PFSK-1 (cell line): Measurements from ENCODE around the gene UTP4.

Experiments used
- FOXP2 ChIP-seq: optimal IDR thresholded peaks from 2 replicates; pipeline ENCODE3; 2011; ENCODE audit warnings: borderline replicate concordance, control low read depth, inconsistent platforms; ENCODE audit not compliant: insufficient read depth; ENCODE audit errors: extremely low read length, extremely low read depth
- POLR2AphosphoS5 ChIP-seq: IDR thresholded peaks from 2 replicates; pipeline ENCODE4 v1.6.1; 2012; ENCODE audit warnings: low read depth, mild to moderate bottlenecking, control low read depth, low read length, moderate library complexity
- SIN3A ChIP-seq: IDR thresholded peaks from 2 replicates; pipeline ENCODE4 v1.6.1; 2012; ENCODE audit warnings: mild to moderate bottlenecking, low read length, moderate library complexity, borderline replicate concordance; ENCODE audit not compliant: insufficient read depth
- TAF1 ChIP-seq: IDR thresholded peaks from 2 replicates; pipeline ENCODE4 v1.6.1; 2012; ENCODE audit warnings: low read length, control low read depth, borderline replicate concordance; ENCODE audit not compliant: insufficient read depth
- TF ChIP-seq, protein P1 (sequence below), 2 experiments: IDR thresholded peaks; 2 replicates each; pipeline versions ENCODE4 v1.6.1 to v1.8.0; 2011 to 2012; ENCODE audit warnings: low read depth in 2 of 2, low read length in 2 of 2, control low read depth in 1 of 2, inconsistent platforms in 1 of 2, mild to moderate bottlenecking in 1 of 2, moderate library complexity in 1 of 2; ENCODE audit not compliant: insufficient read depth in 1 of 2

Gene UTP4

DNA sequence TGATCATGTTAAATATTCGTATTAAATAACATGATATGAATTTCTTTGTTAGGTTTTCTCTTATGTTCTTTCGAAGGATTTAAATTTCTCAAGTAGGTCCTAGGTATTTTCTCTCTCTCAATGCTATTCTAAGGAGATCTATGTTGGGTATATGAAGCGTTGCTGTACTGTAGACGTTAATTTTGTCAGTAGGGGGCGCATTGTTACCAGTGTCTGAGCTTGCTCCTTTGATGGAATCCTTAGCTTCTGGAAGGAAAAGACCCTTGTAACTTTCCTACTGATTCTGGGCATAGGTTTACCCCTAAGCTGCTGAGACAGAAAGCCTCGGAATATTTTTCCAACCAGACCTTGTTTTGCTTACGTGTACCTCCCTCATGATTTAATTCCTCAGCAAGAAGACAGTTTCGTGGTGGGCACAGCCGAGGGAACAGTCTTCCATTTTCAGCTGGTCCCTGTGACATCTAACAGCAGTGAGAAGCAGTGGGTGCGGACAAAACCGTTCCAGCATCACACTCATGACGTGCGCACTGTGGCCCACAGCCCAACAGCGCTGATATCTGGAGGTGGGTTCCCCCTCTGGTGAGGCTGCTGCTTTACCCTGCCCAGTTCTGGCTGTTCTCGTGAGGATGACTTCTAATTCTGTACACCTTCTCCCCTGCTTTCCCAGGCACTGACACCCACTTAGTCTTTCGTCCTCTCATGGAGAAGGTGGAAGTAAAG lies 17.9 kb downstream of the UTP4 start:
- no peak for TF ChIP-seq FOXP2
- TF ChIP-seq, protein P1, sequence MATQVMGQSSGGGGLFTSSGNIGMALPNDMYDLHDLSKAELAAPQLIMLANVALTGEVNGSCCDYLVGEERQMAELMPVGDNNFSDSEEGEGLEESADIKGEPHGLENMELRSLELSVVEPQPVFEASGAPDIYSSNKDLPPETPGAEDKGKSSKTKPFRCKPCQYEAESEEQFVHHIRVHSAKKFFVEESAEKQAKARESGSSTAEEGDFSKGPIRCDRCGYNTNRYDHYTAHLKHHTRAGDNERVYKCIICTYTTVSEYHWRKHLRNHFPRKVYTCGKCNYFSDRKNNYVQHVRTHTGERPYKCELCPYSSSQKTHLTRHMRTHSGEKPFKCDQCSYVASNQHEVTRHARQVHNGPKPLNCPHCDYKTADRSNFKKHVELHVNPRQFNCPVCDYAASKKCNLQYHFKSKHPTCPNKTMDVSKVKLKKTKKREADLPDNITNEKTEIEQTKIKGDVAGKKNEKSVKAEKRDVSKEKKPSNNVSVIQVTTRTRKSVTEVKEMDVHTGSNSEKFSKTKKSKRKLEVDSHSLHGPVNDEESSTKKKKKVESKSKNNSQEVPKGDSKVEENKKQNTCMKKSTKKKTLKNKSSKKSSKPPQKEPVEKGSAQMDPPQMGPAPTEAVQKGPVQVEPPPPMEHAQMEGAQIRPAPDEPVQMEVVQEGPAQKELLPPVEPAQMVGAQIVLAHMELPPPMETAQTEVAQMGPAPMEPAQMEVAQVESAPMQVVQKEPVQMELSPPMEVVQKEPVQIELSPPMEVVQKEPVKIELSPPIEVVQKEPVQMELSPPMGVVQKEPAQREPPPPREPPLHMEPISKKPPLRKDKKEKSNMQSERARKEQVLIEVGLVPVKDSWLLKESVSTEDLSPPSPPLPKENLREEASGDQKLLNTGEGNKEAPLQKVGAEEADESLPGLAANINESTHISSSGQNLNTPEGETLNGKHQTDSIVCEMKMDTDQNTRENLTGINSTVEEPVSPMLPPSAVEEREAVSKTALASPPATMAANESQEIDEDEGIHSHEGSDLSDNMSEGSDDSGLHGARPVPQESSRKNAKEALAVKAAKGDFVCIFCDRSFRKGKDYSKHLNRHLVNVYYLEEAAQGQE (IDR thresholded peaks at IDR 0.05; ENCODE audit: insufficient read depth in 1 of 2, low read depth in 2 of 2, low read length in 2 of 2), result no peak
- TF ChIP-seq SIN3A, result no peak
- no peak for TF ChIP-seq TAF1
- TF ChIP-seq POLR2AphosphoS5, result no peak

DNA sequence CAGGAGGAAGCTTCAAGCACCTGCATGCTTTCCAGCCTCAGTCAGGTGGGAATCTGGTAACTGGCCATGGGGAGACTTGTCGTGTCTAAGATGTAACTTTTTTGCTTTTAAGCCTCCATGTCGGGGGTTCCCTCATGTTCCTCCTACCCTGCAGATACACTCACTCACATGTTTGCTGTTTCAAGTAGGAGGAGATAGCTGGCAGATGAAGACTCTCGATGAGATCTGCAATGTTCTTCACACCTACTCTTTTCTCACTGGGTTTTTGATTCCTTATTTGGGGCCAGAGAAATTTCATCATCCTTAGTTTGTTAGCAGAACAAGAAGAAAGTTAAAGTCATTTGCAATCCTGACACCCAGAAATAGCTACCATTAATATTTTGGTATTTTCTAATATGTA lies 24.7 kb downstream of the UTP4 start:
- TF ChIP-seq, protein P1 (IDR thresholded peaks at IDR 0.05; ENCODE audit: insufficient read depth in 1 of 2, low read depth in 2 of 2, low read length in 2 of 2), result no peak
- no peak for TF ChIP-seq TAF1
- TF ChIP-seq FOXP2, result no peak
- no peak for TF ChIP-seq SIN3A
- TF ChIP-seq POLR2AphosphoS5, result no peak

DNA sequence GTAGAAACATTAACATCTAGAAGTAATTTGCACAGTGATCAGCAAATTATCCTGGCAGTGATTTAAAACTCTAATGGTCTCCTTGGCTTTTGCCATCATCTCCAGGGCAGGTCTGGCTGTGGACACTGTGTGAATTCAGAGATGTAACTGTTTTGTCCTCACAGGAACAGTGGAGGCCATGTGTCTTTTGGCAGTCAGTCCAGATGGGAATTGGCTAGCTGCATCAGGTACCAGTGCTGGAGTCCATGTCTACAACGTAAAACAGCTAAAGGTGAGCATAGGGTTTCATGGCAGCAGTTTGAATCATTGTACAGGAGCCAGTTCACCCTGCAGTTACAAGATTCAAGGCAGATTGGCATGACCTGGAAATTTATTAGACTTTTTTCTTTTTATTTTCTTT lies 27.7 kb downstream of the UTP4 start:
- TF ChIP-seq SIN3A, result no peak
- TF ChIP-seq, protein P1 (IDR thresholded peaks at IDR 0.05; ENCODE audit: insufficient read depth in 1 of 2, low read depth in 2 of 2, low read length in 2 of 2), result no peak
- no peak for TF ChIP-seq FOXP2
- no peak for TF ChIP-seq POLR2AphosphoS5
- TF ChIP-seq TAF1, result no peak

DNA sequence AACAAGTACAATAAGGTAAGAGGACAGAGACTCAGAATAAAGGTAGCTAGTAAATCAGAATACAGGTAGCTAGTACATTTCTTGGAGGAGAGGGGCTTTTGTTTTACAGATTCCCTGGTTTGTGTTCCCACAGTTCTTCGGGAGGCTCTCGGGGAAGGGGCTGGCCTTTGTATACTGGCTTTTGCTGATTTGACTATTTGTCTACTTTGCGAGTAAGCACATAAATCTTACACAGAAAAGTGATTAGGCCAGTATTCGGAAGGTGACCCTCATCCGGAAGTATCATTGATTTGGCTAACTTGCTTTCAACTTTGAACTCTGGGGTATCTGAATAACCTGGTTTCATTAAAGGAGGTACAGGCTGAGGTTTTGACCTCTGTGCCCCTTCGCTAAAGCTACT lies 33.1 kb downstream of the UTP4 start:
- TF ChIP-seq SIN3A (no peak), POLR2AphosphoS5 (no peak), FOXP2 (no peak), TAF1 (no peak)
- TF ChIP-seq, protein P1 (IDR thresholded peaks at IDR 0.05; ENCODE audit: insufficient read depth in 1 of 2, low read depth in 2 of 2, low read length in 2 of 2), result no peak

DNA sequence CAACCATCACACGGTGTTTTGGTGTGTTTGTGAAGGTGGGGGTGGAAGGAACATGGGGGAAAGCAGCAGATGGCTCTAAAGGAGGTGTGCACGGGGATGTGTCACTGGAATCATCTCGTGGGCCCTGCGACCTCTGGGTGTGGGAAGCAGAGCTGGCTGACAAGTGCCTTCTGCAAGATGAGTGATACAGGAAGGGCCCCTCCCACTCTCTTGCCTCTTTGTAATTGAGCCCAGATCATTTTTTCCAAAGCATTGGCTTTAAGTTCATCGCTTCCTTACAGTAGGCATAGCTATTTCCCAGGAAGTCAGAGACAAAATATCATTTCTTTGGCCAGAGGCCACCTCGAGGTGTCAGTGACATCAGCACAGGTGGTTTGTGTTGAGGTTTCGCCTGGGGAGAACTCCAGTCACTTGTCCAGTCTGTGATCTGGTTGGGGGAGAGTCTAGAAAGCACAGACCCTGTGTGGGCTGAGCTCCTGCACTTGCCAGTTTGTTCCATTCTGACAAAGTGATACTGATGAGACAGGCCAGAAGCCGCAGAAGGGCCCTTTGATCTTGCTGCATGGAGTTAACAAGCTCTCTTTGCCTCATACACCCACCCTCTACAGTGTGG lies 33.9 kb downstream of the UTP4 start:
- no peak for TF ChIP-seq FOXP2
- TF ChIP-seq SIN3A, result no peak
- TF ChIP-seq TAF1, result no peak
- TF ChIP-seq POLR2AphosphoS5, result no peak
- TF ChIP-seq, protein P1 (IDR thresholded peaks at IDR 0.05; ENCODE audit: insufficient read depth in 1 of 2, low read depth in 2 of 2, low read length in 2 of 2), result no peak
